IMR-90 (cell line): ENCODE measurements around the gene RAN.

Source experiments
- CHD1 ChIP-seq: IDR thresholded peaks from 2 replicates; pipeline ENCODE4 v1.6.1; 2012; ENCODE audit warnings: low read depth, low read length, improper control_type of control experiment
- CTCF ChIP-seq: conservative IDR thresholded peaks from 2 replicates; pipeline ENCODE4 v1.5.1; 2012; ENCODE audit warnings: mild to moderate bottlenecking, low read depth, low read length, improper control_type of control experiment
- POLR2A ChIP-seq: IDR thresholded peaks from 2 replicates; pipeline ENCODE4 v1.6.1; 2012; ENCODE audit warnings: mild to moderate bottlenecking, low read depth, low read length
- RFX5 ChIP-seq: IDR thresholded peaks from 2 replicates; pipeline ENCODE4 v1.8.0; 2012; ENCODE audit warnings: low read depth, mild to moderate bottlenecking, low read length, moderate library complexity
- USF2 ChIP-seq: fragments of 150-350 bp; IDR thresholded peaks from 2 replicates; pipeline ENCODE4 v1.6.1; 2017; ENCODE audit warnings: mild to moderate bottlenecking, antibody characterized with exemption, low read length, low read depth

GRCh38 chr12:130863298-130863697 lies 8.6 kb upstream of the RAN start:
- TF ChIP-seq CTCF (no peak), CHD1 (no peak), RFX5 (no peak), POLR2A (no peak), USF2 (no peak)
